ENCODE data around the gene MOB2. TPM values are rescaled to one million over a fixed set of nuclear protein-coding genes. Genes with fewer than 3 reads are reported as not detected.
A peak's percentile ranks its signal among the peaks of the same experiment; 100 is the strongest.

Gene MOB2
- polyA plus RNA-seq, 3 donors = 22.1 to 44.1 (median 22.5) TPM

- H3K9me3 Mint-ChIP-seq = peaks cover 0 to 2% (median under 1%) of the 10 kb centered on the region in 7 donors
- Histone ChIP-seq H3K9me3 (replicated peaks in 1 of 2; ENCODE audit: control insufficient read depth in 1 of 2, insufficient read depth in 1 of 2, low read length in 2 of 2) (peaks cover 0 to 2% of the 10 kb centered on the region in 2 donors), H3K36me3 (replicated peaks in 1 of 2; ENCODE audit: control insufficient read depth in 1 of 2, insufficient read depth in 2 of 2, low read length in 2 of 2) (no peaks in the 10 kb centered on the region), H3K4me1 (ENCODE audit: control insufficient read depth in 1 of 2, insufficient read depth in 2 of 2, low read length in 2 of 2) (no peaks in the 10 kb centered on the region), H3K27me3 (ENCODE audit: control insufficient read depth in 2 of 2, insufficient read depth in 2 of 2, low read length in 2 of 2) (no peaks in the 10 kb centered on the region), H3K4me3 (replicated peaks in 1 of 3; ENCODE audit: low read depth in 2 of 3, low read length in 3 of 3) (no peak overlapping the region), H3K9ac (ENCODE audit: insufficient read depth, low read length, poor library complexity, severe bottlenecking) (no peak overlapping the region), H2AFZ (ENCODE audit: insufficient read depth, low read depth, low read length, poor library complexity, severe bottlenecking) (no peak overlapping the region), H3K4me2 (replicated peaks; ENCODE audit: extremely low read depth, low read length, poor library complexity, severe bottlenecking) (no peak overlapping the region), H4K20me1 (ENCODE audit: insufficient read depth, low read length) (no peaks in the 10 kb centered on the region), H3K79me2 (ENCODE audit: insufficient read depth, low read length) (no peaks in the 10 kb centered on the region), H3K27ac (ENCODE audit: low read depth in 1 of 2, low read length in 2 of 2) (no peak overlapping the region)
- H3K36me3 Mint-ChIP-seq = no peaks in the 10 kb centered on the region
- no peaks in the 10 kb centered on the region for H3K4me1 Mint-ChIP-seq
- H3K4me3 Mint-ChIP-seq = no peak overlapping the region
- peak overlapping the region in 1 of 7 donors; percentile 66 for H3K27ac Mint-ChIP-seq
- H3K27me3 Mint-ChIP-seq (ENCODE audit: low read depth in 3 of 3) = peaks cover 2 to 13% (median 5%) of the 10 kb centered on the region in 3 donors
- DNase-seq = no peak
- WGBS (ENCODE audit: insufficient coverage) = 95% methylated on average over 27 of the region's 29 CpGs
- TF ChIP-seq, protein P1, sequence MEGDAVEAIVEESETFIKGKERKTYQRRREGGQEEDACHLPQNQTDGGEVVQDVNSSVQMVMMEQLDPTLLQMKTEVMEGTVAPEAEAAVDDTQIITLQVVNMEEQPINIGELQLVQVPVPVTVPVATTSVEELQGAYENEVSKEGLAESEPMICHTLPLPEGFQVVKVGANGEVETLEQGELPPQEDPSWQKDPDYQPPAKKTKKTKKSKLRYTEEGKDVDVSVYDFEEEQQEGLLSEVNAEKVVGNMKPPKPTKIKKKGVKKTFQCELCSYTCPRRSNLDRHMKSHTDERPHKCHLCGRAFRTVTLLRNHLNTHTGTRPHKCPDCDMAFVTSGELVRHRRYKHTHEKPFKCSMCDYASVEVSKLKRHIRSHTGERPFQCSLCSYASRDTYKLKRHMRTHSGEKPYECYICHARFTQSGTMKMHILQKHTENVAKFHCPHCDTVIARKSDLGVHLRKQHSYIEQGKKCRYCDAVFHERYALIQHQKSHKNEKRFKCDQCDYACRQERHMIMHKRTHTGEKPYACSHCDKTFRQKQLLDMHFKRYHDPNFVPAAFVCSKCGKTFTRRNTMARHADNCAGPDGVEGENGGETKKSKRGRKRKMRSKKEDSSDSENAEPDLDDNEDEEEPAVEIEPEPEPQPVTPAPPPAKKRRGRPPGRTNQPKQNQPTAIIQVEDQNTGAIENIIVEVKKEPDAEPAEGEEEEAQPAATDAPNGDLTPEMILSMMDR (IDR thresholded peaks at IDR 0.05) = no peak
- intact Hi-C loops (cut with micrococcal nuclease) = no loop called here
These were observed 52.5 kb downstream of the MOB2 start for GRCh38 chr11:1433977-1434640.

GRCh38 chr11:1433568-1433967, 53.0 kb downstream of the MOB2 start:
- Mint-ChIP-seq H3K9me3 (peaks cover 0 to 8% (median 5%) of the 10 kb centered on the region in 7 donors), H3K4me1 (no peaks in the 10 kb centered on the region), H3K36me3 (no peaks in the 10 kb centered on the region), H3K27ac (peak overlapping the region in 1 of 7 donors; percentile 66), H3K4me3 (no peak overlapping the region), H3K27me3 (ENCODE audit: low read depth in 3 of 3) (peaks cover 2 to 11% (median 5%) of the 10 kb centered on the region in 3 donors)
- Histone ChIP-seq H4K20me1 (ENCODE audit: insufficient read depth, low read length) (no peaks in the 10 kb centered on the region), H3K4me1 (ENCODE audit: control insufficient read depth in 1 of 2, insufficient read depth in 2 of 2, low read length in 2 of 2) (no peaks in the 10 kb centered on the region), H3K4me3 (replicated peaks in 1 of 3; ENCODE audit: low read depth in 2 of 3, low read length in 3 of 3) (no peak overlapping the region), H3K36me3 (replicated peaks in 1 of 2; ENCODE audit: control insufficient read depth in 1 of 2, insufficient read depth in 2 of 2, low read length in 2 of 2) (no peaks in the 10 kb centered on the region), H3K79me2 (ENCODE audit: insufficient read depth, low read length) (no peaks in the 10 kb centered on the region), H3K27me3 (ENCODE audit: control insufficient read depth in 2 of 2, insufficient read depth in 2 of 2, low read length in 2 of 2) (no peaks in the 10 kb centered on the region), H2AFZ (ENCODE audit: insufficient read depth, low read depth, low read length, poor library complexity, severe bottlenecking) (no peak overlapping the region), H3K9me3 (replicated peaks in 1 of 2; ENCODE audit: control insufficient read depth in 1 of 2, insufficient read depth in 1 of 2, low read length in 2 of 2) (peaks cover 0 to 7% of the 10 kb centered on the region in 2 donors), H3K4me2 (replicated peaks; ENCODE audit: extremely low read depth, low read length, poor library complexity, severe bottlenecking) (no peak overlapping the region), H3K9ac (ENCODE audit: insufficient read depth, low read length, poor library complexity, severe bottlenecking) (no peak overlapping the region), H3K27ac (ENCODE audit: low read depth in 1 of 2, low read length in 2 of 2) (no peak overlapping the region)
- WGBS (ENCODE audit: insufficient coverage) = 89% methylated on average over 13 of the region's 15 CpGs
- intact Hi-C loops (cut with micrococcal nuclease) = no loop called here
- TF ChIP-seq, protein P1 (IDR thresholded peaks at IDR 0.05) = no peak
- DNase-seq = no peak

Measured in CD14-positive monocyte (primary cell).